DOHH2 (cell line): ENCODE measurements around the gene MYO18B.

Experiments used
- EZH2phosphoT487 ChIP-seq: fragments of 200-600 bp; sonication (generic); IDR thresholded peaks from 2 replicates; pipeline ENCODE4 v1.6.1; 2017; ENCODE audit warnings: borderline replicate concordance, mild to moderate bottlenecking, antibody characterized with exemption, low read length, moderate library complexity, mixed read lengths
- TF ChIP-seq, protein P1 (sequence below): fragments of 200-600 bp; sonication (generic); IDR thresholded peaks from one replicate; pipeline ENCODE4 v1.5.1; 2014; ENCODE audit warnings: antibody characterized with exemption, mild to moderate bottlenecking, low read depth, low read length; ENCODE audit not compliant: poor library complexity, severe bottlenecking

GRCh38 chr22:25911243-25911972, 169.4 kb downstream of the MYO18B start:
- TF ChIP-seq, protein P1, sequence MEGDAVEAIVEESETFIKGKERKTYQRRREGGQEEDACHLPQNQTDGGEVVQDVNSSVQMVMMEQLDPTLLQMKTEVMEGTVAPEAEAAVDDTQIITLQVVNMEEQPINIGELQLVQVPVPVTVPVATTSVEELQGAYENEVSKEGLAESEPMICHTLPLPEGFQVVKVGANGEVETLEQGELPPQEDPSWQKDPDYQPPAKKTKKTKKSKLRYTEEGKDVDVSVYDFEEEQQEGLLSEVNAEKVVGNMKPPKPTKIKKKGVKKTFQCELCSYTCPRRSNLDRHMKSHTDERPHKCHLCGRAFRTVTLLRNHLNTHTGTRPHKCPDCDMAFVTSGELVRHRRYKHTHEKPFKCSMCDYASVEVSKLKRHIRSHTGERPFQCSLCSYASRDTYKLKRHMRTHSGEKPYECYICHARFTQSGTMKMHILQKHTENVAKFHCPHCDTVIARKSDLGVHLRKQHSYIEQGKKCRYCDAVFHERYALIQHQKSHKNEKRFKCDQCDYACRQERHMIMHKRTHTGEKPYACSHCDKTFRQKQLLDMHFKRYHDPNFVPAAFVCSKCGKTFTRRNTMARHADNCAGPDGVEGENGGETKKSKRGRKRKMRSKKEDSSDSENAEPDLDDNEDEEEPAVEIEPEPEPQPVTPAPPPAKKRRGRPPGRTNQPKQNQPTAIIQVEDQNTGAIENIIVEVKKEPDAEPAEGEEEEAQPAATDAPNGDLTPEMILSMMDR = no peak
- no peak for TF ChIP-seq EZH2phosphoT487
